ENCODE measurements around the gene ANKS1B.

DNA sequence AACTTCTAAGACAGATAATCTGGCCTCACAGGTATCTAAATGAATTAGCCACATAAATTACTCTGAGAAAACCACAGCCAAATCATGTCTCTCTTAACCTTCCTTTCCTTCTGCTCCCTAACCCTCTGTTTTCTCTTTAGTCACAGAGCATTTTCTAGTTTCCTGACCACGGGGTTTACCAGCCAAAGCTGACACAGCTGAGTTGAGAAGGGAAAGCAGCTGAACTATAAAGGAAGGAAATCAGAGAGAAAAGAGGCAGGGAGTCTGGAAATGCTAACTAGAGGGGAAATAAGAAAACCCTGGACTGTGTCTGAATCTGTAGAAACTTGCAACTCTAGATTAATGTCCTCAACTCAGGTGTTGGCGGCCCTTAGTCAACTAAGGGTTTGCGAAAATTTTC is 24.4 kb downstream of the ANKS1B start:
- TF ChIP-seq EP300 (IDR thresholded peaks at IDR 0.05) (no peak), POLR2A (IDR thresholded peaks at IDR 0.05) (no peak)
- TF ChIP-seq, protein P1, sequence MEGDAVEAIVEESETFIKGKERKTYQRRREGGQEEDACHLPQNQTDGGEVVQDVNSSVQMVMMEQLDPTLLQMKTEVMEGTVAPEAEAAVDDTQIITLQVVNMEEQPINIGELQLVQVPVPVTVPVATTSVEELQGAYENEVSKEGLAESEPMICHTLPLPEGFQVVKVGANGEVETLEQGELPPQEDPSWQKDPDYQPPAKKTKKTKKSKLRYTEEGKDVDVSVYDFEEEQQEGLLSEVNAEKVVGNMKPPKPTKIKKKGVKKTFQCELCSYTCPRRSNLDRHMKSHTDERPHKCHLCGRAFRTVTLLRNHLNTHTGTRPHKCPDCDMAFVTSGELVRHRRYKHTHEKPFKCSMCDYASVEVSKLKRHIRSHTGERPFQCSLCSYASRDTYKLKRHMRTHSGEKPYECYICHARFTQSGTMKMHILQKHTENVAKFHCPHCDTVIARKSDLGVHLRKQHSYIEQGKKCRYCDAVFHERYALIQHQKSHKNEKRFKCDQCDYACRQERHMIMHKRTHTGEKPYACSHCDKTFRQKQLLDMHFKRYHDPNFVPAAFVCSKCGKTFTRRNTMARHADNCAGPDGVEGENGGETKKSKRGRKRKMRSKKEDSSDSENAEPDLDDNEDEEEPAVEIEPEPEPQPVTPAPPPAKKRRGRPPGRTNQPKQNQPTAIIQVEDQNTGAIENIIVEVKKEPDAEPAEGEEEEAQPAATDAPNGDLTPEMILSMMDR (IDR thresholded peaks at IDR 0.05): no peak
